ENCODE measurements around the gene PRSS56. TPM values are rescaled to one million over a fixed set of nuclear protein-coding genes. Genes with fewer than 3 reads are reported as not detected.
"Not testable (repeated sequence)": the region's sequence is repeated elsewhere in the genome, so short reads cannot be mapped to it uniquely, and the experiment has no call there.

Gene PRSS56
- total and polyA plus RNA-seq, 11 donors: 0.11 to 0.25 (median 0.15) TPM; not detected in 6

GRCh38 chr2:232567721-232568120 lies 47.5 kb downstream of the PRSS56 start:
- intact Hi-C loops (cut with DNase I): no loop called here
- no peak overlapping the region for H3K27ac ChIP-seq
- no peak overlapping the region for H3K4me3 ChIP-seq
- ATAC-seq (no peak), DNase-seq (no peak)
- H3K9me3 ChIP-seq: no peaks in the 10 kb centered on the region
- no peak for TF ChIP-seq POLR2A (IDR thresholded peaks at IDR 0.05)
- TF ChIP-seq, protein P1, sequence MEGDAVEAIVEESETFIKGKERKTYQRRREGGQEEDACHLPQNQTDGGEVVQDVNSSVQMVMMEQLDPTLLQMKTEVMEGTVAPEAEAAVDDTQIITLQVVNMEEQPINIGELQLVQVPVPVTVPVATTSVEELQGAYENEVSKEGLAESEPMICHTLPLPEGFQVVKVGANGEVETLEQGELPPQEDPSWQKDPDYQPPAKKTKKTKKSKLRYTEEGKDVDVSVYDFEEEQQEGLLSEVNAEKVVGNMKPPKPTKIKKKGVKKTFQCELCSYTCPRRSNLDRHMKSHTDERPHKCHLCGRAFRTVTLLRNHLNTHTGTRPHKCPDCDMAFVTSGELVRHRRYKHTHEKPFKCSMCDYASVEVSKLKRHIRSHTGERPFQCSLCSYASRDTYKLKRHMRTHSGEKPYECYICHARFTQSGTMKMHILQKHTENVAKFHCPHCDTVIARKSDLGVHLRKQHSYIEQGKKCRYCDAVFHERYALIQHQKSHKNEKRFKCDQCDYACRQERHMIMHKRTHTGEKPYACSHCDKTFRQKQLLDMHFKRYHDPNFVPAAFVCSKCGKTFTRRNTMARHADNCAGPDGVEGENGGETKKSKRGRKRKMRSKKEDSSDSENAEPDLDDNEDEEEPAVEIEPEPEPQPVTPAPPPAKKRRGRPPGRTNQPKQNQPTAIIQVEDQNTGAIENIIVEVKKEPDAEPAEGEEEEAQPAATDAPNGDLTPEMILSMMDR (IDR thresholded peaks at IDR 0.05): no peak
- H3K4me1 ChIP-seq: peaks cover 0 to 12% (median 3%) of the 10 kb centered on the region in 12 donors
- peaks cover 0 to 100% (median 99%) of the 10 kb centered on the region in 9 donors for H3K36me3 ChIP-seq
- H3K27me3 ChIP-seq: no peaks in the 10 kb centered on the region

GRCh38 chr2:232568161-232568560 lies 48.0 kb downstream of the PRSS56 start:
- 58 to 66% (median 64%) methylated on average over 5 of the region's 5 CpGs for WGBS, 4 donors

DNA sequence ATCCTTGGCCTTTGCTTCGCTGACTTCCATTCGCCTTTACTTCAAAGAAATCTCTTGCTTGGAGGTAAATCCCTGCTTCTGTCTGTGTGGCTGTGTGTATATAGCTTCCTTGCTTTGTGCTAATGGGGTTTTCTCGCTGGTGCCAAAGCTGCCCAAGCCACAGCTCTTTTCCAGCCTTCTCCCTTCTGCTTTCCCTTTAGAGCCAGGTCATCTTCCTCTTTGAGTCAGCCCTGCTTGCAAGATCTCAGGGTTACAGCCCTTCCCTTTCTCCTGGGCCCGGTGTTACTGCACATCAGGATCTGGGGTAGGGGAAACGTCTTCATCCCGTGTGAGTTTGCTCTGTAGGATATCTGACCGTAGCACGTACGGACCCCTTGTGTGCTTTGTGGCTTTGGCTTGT lies 49.4 kb downstream of the PRSS56 start:
- no peaks in the 10 kb centered on the region for H3K27me3 ChIP-seq
- H3K27ac ChIP-seq: no peak overlapping the region
- ATAC-seq (peak in 1 of 4 donors; percentile 7), DNase-seq (no peak)
- no peak overlapping the region for H3K4me3 ChIP-seq
- H3K4me1 ChIP-seq: peaks cover 0 to 12% (median 3%) of the 10 kb centered on the region in 12 donors
- H3K36me3 ChIP-seq: peaks cover 0 to 100% (median 98%) of the 10 kb centered on the region in 9 donors
- no peaks in the 10 kb centered on the region for H3K9me3 ChIP-seq
- TF ChIP-seq, protein P1 (IDR thresholded peaks at IDR 0.05): no peak
- TF ChIP-seq POLR2A (IDR thresholded peaks at IDR 0.05): no peak
- intact Hi-C loops (cut with DNase I): no loop called here
- WGBS, 4 donors: 91 to 98% (median 93%) methylated on average over 9 of the region's 9 CpGs

More at GRCh38 chr2:232568161-232568560, 48.0 kb downstream of the PRSS56 start:
- DNase-seq: peak in 1 of 5 donors; percentile 29
- ATAC-seq: peak; percentile 76 to 83 (median 81)
- no peak overlapping the region for H3K4me3 ChIP-seq
- intact Hi-C loops (cut with DNase I): no loop called here
- H3K27me3 ChIP-seq: no peaks in the 10 kb centered on the region
- peak overlapping the region in 1 of 12 donors; percentile 19 for H3K27ac ChIP-seq
- no peaks in the 10 kb centered on the region for H3K9me3 ChIP-seq
- H3K36me3 ChIP-seq: peaks cover 0 to 100% (median 99%) of the 10 kb centered on the region in 9 donors
- TF ChIP-seq, protein P1 (IDR thresholded peaks at IDR 0.05): no peak
- TF ChIP-seq POLR2A (IDR thresholded peaks at IDR 0.05): no peak
- H3K4me1 ChIP-seq: peaks cover 0 to 12% (median 3%) of the 10 kb centered on the region in 12 donors

DNA sequence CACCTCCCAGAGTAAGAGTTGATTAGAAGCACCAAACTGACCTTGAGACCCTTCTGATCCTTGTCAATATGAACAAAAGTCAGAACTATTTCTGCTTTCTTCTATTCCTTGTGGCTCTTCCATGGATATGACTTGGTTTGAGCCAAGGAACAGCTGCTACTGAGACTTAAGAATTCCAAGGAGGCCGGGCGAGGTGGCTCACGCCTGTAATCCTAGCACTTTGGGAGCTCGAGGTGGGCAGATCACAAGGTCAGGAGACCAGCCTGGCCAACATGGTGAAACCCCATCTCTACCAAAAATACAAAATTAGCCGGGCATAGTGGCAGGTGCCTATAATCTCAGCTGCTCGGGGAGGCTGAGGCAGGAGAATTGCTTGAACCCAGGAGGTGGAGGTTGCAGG lies 50.3 kb downstream of the PRSS56 start:
- DNase-seq; intact Hi-C loops (cut with DNase I); ATAC-seq; H3K9me3 ChIP-seq; H3K27me3 ChIP-seq; H3K27ac ChIP-seq; H3K4me3 ChIP-seq: not testable (repeated sequence)
- Histone ChIP-seq H3K36me3 (peaks cover 0 to 100% (median 96%) of the 10 kb centered on the region in 9 donors), H3K4me1 (peaks cover 0 to 12% (median 3%) of the 10 kb centered on the region in 12 donors)
- WGBS, 4 donors: 96 to 100% (median 97%) methylated on average over 6 of the region's 6 CpGs

DNA sequence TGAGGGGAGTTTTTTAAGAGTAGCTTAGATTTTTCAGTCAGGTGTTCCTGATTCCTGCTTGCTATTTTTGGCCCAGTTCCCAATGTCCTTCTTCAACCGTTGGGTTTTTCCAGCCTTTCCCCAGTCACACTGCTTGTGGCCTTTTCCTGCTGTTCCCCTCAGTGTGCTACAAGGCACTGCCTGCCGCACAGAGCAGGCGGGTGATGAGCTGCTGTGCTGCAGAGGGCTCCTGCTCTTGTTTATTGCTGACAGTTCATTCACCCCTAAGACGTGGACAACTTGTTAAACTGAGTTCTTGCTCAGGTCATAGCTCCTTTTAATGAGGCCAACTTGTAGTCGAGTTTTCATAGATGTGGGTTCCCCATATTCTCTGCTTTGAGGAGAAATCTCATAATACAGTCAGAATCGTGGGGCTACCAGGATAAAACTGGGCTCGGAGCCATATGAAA lies 50.9 kb downstream of the PRSS56 start:
- TF ChIP-seq, protein P1 (IDR thresholded peaks at IDR 0.05): no peak
- no peak for TF ChIP-seq POLR2A (IDR thresholded peaks at IDR 0.05)
- H3K4me3 ChIP-seq: no peak overlapping the region
- no peak overlapping the region for H3K27ac ChIP-seq
- no peaks in the 10 kb centered on the region for H3K27me3 ChIP-seq
- no peaks in the 10 kb centered on the region for H3K9me3 ChIP-seq
- intact Hi-C loops (cut with DNase I): no loop called here
- DNase-seq: no peak
- WGBS, 4 donors: 68 to 79% (median 76%) methylated on average over 7 of the region's 7 CpGs
- no peak for ATAC-seq
- H3K36me3 ChIP-seq: peaks cover 0 to 98% (median 90%) of the 10 kb centered on the region in 9 donors
- peaks cover 0 to 12% (median 3%) of the 10 kb centered on the region in 12 donors for H3K4me1 ChIP-seq

All from heart left ventricle (tissue), 16 donors.